Hippocampal formation (tissue), 2 donors: ENCODE results near the gene OAS3.
"Not testable (repeated sequence)": the region's sequence is repeated elsewhere in the genome, so short reads cannot be mapped to it uniquely, and the experiment has no call there.

Experiments used
- DNase-seq, 2 donors: peaks; one replicate each; lab custom pipeline; 2025; lab: John Stamatoyannopoulos, UW

OAS3 gene

GRCh38 chr12:112937741-112938719, at the start of gene OAS3:
TSS of gene OAS3 (plus strand) at chr12:112938474. CDS start at chr12:112938531, 57 bp downstream.
- peak; percentile 23 to 33 for DNase-seq

- DNase-seq = peak in 1 of 2 donors; percentile 7
These were observed 46.9 kb upstream of the OAS3 start for GRCh38 chr12:112891093-112892024.

GRCh38 chr12:112892856-112893255, 45.4 kb upstream of the OAS3 start:
- no peak for DNase-seq

GRCh38 chr12:112894128-112894527, 44.1 kb upstream of the OAS3 start:
- DNase-seq = no peak

GRCh38 chr12:112898380-112898779, 39.9 kb upstream of the OAS3 start:
- DNase-seq = no peak

- peak in 1 of 2 donors; percentile 15 for DNase-seq
These were observed 37.8 kb upstream of the OAS3 start for GRCh38 chr12:112900298-112901145.

- DNase-seq = no peak
These were observed 37.0 kb upstream of the OAS3 start for GRCh38 chr12:112901271-112901670.

- DNase-seq = no peak
These were observed 33.7 kb upstream of the OAS3 start for GRCh38 chr12:112904571-112904970.

- no peak for DNase-seq
These were observed 32.7 kb upstream of the OAS3 start for GRCh38 chr12:112905451-112906089.

- peak; percentile 17 to 40 for DNase-seq
These were observed 31.4 kb upstream of the OAS3 start, which contains the start of gene OAS1 for GRCh38 chr12:112906712-112907414. TSS of gene OAS1 (plus strand) at chr12:112906962. CDS start at chr12:112907040, 78 bp downstream.

- DNase-seq = peak in 1 of 2 donors; percentile 14
These were observed 30.7 kb upstream of the OAS3 start for GRCh38 chr12:112907415-112908157.

- DNase-seq = no peak
These were observed 29.7 kb upstream of the OAS3 start for GRCh38 chr12:112908548-112908947.

- no peak for DNase-seq
These were observed 28.6 kb upstream of the OAS3 start for GRCh38 chr12:112909693-112910092.

- no peak for DNase-seq
These were observed 25.1 kb upstream of the OAS3 start for GRCh38 chr12:112913038-112913688.

GRCh38 chr12:112913888-112914287, 24.4 kb upstream of the OAS3 start:
- not testable (repeated sequence) for DNase-seq

GRCh38 chr12:112916270-112916669, 22.0 kb upstream of the OAS3 start:
- DNase-seq = no peak

- no peak for DNase-seq
These were observed 19.2 kb upstream of the OAS3 start for GRCh38 chr12:112919121-112919520.

- DNase-seq = no peak
These were observed 13.3 kb upstream of the OAS3 start for GRCh38 chr12:112924986-112925385.
